Erythroblast (primary cell): ENCODE data around the gene CAPSL.

ENCODE experiments used
- GATA1 ChIP-seq: IDR thresholded peaks from 2 replicates; pipeline ENCODE4 v1.6.1; 2011; ENCODE audit warnings: low read depth, mild to moderate bottlenecking, control low read depth, low read length, moderate library complexity
- POLR2A ChIP-seq: IDR thresholded peaks from 2 replicates; pipeline ENCODE4 v1.6.1; 2011; ENCODE audit warnings: mild to moderate bottlenecking, low read length

DNA sequence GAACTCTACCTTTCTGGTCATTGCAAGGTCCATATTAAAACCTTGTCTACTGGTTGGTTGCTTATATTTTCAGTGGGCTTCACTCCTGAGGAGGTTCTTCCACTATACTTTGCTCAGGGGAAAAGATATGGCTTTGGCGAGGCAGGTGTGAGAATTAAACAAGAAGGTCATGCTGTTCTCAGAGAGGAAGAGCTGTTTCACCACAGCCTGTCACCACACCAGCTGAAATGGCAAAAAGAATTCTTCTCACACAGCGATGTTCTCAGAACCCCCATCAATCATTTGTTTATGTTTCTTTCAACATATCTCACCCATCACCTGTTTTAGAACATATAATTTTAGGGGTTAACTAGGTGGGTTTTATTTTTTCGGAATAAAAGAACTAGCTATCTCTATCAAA is 38.6 kb downstream of the CAPSL start:
- TF ChIP-seq POLR2A (no peak), GATA1 (no peak)
